Choroid plexus epithelial cell (primary cell): Measurements from ENCODE around the gene MYNN.

Experiments
- DNase-seq: peaks from one replicate; pipeline ENCODE4 v3.0.0-alpha.2; 2010; ENCODE audit warnings: low read depth
- H3K4me3 ChIP-seq: 2 replicates; pipeline ENCODE4 v1.5.1; 2011; ENCODE audit warnings: low read depth, mild to moderate bottlenecking, control low read depth, low read length, moderate library complexity
- TF ChIP-seq, protein P1 (sequence below): conservative IDR thresholded peaks from 2 replicates; pipeline ENCODE4 v1.5.1; 2011; ENCODE audit warnings: low read depth, mild to moderate bottlenecking, control low read depth, inconsistent platforms, low read length, moderate library complexity

MYNN gene

DNA sequence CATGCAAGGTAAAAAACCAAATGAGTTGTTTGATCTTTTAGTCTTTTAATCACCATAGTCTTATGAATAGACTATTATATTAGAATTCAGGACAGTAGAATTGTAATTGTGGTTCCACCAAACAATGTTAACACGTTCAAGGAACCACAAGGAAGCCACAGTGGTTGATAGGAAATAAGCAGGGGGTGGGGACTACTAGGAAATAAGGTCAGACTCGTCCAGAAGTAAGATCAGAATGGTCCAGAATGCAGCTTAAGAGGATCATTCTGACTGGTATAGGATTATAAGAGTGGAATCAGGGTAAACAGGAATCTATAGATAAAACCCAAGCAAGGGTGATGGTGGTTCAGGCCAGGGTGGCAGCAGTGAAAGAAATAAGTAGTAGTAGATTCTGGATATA lies 7.5 kb downstream of the MYNN start:
- TF ChIP-seq, protein P1, sequence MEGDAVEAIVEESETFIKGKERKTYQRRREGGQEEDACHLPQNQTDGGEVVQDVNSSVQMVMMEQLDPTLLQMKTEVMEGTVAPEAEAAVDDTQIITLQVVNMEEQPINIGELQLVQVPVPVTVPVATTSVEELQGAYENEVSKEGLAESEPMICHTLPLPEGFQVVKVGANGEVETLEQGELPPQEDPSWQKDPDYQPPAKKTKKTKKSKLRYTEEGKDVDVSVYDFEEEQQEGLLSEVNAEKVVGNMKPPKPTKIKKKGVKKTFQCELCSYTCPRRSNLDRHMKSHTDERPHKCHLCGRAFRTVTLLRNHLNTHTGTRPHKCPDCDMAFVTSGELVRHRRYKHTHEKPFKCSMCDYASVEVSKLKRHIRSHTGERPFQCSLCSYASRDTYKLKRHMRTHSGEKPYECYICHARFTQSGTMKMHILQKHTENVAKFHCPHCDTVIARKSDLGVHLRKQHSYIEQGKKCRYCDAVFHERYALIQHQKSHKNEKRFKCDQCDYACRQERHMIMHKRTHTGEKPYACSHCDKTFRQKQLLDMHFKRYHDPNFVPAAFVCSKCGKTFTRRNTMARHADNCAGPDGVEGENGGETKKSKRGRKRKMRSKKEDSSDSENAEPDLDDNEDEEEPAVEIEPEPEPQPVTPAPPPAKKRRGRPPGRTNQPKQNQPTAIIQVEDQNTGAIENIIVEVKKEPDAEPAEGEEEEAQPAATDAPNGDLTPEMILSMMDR, result no peak

DNA sequence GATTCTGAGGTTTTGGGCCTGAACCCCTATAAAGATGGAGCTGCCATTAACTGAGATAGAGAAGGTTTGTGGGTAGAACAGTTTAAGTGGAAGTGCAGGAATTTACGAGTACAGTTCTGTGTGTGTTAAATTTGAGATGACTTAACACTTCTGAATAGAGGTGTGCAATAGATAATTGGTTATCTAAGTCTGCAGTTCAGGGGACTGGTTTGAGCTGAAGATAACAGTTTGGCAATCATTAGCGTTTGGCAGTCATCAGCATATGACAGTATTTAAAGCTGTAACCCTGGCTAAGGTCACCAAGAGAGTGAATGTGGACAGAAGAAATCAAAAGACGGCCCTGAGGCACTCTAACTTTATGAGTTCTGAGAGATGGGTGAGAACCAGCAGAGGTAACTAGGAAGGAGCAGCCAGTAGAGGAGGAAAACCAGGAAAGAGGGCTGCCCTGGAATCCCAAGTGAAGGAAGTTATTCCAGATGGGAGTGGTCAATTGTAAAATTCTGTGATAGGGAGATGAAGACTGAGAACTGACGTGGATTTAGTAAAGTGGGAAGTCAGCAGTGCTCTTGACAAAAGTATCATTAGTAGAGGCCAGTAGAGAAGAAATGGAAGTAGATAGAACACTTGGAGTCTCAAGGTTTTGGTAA lies 8.1 kb downstream of the MYNN start:
- H3K4me3 ChIP-seq, result no peak overlapping the region
- no peak for DNase-seq
- TF ChIP-seq, protein P1, result no peak

More for the DNA sequence above, 7.5 kb downstream of the MYNN start:
- no peak for DNase-seq
- H3K4me3 ChIP-seq, result no peak overlapping the region

DNA sequence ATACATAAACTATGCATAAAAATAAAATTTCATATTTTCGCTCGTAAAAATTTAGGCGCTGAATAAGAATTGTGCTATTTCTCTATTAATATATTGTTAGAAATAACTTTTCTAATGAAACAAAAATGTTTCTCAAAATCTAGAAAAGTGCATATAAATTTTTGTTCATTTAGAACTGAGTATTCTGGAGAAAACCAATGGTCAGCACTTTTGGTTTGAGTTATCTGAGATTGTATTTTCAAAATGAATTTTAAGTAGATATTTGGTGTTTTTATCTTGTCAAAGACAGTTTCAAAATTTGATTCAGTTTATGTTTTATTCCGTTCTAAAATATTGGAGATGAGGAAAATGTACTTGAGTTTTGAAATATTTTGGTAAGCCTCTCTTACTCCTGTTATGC lies 13.9 kb downstream of the MYNN start:
- TF ChIP-seq, protein P1, result no peak
- no peak for DNase-seq
- no peak overlapping the region for H3K4me3 ChIP-seq

DNA sequence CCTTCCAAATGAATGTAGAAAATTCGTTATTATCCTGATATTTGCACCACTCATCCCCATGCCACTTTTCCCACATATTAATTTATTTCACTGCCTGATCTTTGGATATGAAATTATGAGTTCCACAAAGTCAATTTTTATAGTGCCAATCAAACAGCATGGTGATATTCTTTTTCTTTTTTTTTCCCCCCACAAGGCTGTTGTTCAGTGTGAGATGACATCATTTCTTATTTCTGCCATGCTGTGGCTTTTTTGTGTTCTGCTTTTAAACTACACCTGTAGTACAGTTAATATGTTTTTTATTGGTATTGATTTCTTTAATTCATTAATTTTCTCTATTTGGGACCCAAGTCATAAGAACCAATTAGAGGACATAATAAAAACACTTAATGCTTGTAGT lies 14.6 kb downstream of the MYNN start:
- TF ChIP-seq, protein P1, result no peak
- no peak for DNase-seq
- H3K4me3 ChIP-seq, result no peak overlapping the region

GRCh38 chr3:169790219-169790618 lies 17.0 kb downstream of the MYNN start:
- no peak for DNase-seq
- no peak overlapping the region for H3K4me3 ChIP-seq
- TF ChIP-seq, protein P1, result no peak

GRCh38 chr3:169790687-169791429 lies 17.7 kb downstream of the MYNN start:
- H3K4me3 ChIP-seq, result no peak overlapping the region
- TF ChIP-seq, protein P1, result no peak
- peak; percentile 25 for DNase-seq

DNA sequence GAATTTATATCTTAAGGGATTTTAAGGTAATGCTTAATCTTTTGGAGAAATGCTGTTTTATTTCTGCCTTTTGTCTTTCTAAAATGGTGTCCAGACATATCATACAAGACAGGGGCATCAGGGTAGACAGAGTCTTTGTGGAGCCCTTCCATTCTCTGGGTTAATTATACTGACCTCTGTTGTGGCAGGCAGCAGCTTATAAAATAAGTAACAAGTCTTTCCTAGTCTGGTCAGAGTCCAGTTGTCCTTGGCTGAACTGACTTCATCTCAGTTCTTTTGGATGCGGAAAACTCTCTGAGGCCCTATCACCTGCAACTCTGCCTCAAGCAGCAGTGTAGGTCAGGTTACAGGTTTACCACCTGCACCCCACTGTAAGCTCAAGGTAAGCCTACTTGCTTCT lies 19.2 kb downstream of the MYNN start:
- TF ChIP-seq, protein P1, result no peak
- H3K4me3 ChIP-seq, result no peak overlapping the region
- DNase-seq, result no peak
